ENCODE data around the gene PSMB11. TPM values are rescaled to one million over a fixed set of nuclear protein-coding genes. Genes with fewer than 3 reads are reported as not detected.

Gene PSMB11
- total RNA-seq, 1 donor, result not detected

GRCh38 chr14:23060536-23061260 lies 18.7 kb downstream of the PSMB11 start:
- Histone ChIP-seq H3K4me3 (ENCODE audit: insufficient read depth, low read length) (no peak overlapping the region), H3K36me3 (ENCODE audit: insufficient read depth, low read length) (peaks cover 63% of the 10 kb centered on the region), H4K20me1 (ENCODE audit: insufficient read depth, low read length) (peaks cover 28% of the 10 kb centered on the region), H3K27ac (ENCODE audit: low read depth, low read length) (no peak overlapping the region), H3K79me2 (ENCODE audit: insufficient read depth, low read length) (peaks cover 26% of the 10 kb centered on the region), H3K4me1 (ENCODE audit: insufficient read depth, low read length) (peaks cover 29% of the 10 kb centered on the region), H3K27me3 (ENCODE audit: insufficient read depth, low read length) (no peaks in the 10 kb centered on the region), H3K4me2 (ENCODE audit: insufficient read depth, low read length) (no peak overlapping the region), H2AFZ (ENCODE audit: low read length) (no peak overlapping the region), H3K9me3 (ENCODE audit: low read depth, low read length) (no peaks in the 10 kb centered on the region)
- no peak for TF ChIP-seq CTCF (IDR thresholded peaks at IDR 0.05; ENCODE audit: extremely low read depth, low read depth, low read length)
- peak; percentile 46 for DNase-seq (ENCODE audit: insufficient read length, low spot score, missing footprints)

DNA sequence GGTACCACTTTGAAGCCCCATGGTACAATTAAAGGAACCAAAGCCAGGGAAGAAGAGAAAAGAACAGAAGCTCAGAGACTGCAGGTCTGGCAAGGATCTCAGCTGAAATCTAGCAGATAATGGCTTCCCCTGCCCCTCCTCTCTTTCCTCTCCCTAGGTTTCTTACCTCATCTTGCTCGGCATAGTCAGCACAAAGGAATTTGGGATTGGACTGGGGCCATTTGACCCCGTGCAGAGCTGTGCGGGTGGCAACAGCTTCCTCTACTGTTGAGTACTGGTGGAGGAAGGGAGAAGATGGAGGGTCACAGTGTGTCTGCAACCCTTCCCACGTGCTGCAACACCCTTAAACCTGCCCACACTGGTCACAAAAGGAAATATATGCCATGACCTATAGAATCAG lies 20.0 kb downstream of the PSMB11 start:
- H3K79me2 ChIP-seq (ENCODE audit: insufficient read depth, low read length), result peaks cover 39% of the 10 kb centered on the region
- DNase-seq (ENCODE audit: insufficient read length, low spot score, missing footprints), result peak; percentile 99

DNA sequence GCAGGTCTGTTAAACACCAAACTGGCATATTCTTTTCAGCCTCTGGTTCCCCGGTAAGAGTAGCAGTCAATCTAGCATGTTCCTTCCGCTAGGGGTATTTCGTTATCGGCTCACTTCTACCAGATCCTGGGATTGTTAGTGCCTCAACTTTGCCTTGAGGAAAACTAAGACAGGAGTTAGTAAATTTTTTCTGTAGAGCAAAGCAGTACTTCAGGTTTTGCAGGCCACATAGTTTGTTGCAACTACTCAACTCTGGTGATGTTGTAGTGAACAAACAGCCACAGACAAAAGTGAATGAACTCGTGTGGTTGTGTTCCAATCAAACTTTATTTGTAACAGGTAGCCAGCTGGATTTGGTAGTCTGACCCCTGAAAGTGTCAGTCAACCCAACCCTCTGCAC lies 21.6 kb downstream of the PSMB11 start:
- Histone ChIP-seq H3K4me3 (ENCODE audit: insufficient read depth, low read length) (no peak overlapping the region), H3K27ac (ENCODE audit: low read depth, low read length) (no peak overlapping the region), H3K9me3 (ENCODE audit: low read depth, low read length) (no peaks in the 10 kb centered on the region), H3K4me2 (ENCODE audit: insufficient read depth, low read length) (no peak overlapping the region), H3K4me1 (ENCODE audit: insufficient read depth, low read length) (peaks cover 14% of the 10 kb centered on the region), H3K27me3 (ENCODE audit: insufficient read depth, low read length) (no peaks in the 10 kb centered on the region), H3K79me2 (ENCODE audit: insufficient read depth, low read length) (peaks cover 54% of the 10 kb centered on the region), H3K36me3 (ENCODE audit: insufficient read depth, low read length) (peaks cover 90% of the 10 kb centered on the region), H4K20me1 (ENCODE audit: insufficient read depth, low read length) (peaks cover 45% of the 10 kb centered on the region), H2AFZ (ENCODE audit: low read length) (no peak overlapping the region)
- no peak for TF ChIP-seq CTCF (IDR thresholded peaks at IDR 0.05; ENCODE audit: extremely low read depth, low read depth, low read length)
- no peak for DNase-seq (ENCODE audit: insufficient read length, low spot score, missing footprints)

More for the DNA sequence above, 20.0 kb downstream of the PSMB11 start:
- Histone ChIP-seq H3K27me3 (ENCODE audit: insufficient read depth, low read length) (no peaks in the 10 kb centered on the region), H3K27ac (ENCODE audit: low read depth, low read length) (peak overlapping the region; percentile 52), H4K20me1 (ENCODE audit: insufficient read depth, low read length) (peaks cover 37% of the 10 kb centered on the region), H3K9me3 (ENCODE audit: low read depth, low read length) (no peaks in the 10 kb centered on the region), H3K4me1 (ENCODE audit: insufficient read depth, low read length) (peaks cover 21% of the 10 kb centered on the region), H3K36me3 (ENCODE audit: insufficient read depth, low read length) (peaks cover 77% of the 10 kb centered on the region), H2AFZ (ENCODE audit: low read length) (no peak overlapping the region), H3K4me3 (ENCODE audit: insufficient read depth, low read length) (no peak overlapping the region), H3K4me2 (ENCODE audit: insufficient read depth, low read length) (peak overlapping the region; percentile 3)
- TF ChIP-seq CTCF (IDR thresholded peaks at IDR 0.05; ENCODE audit: extremely low read depth, low read depth, low read length), result no peak

GRCh38 chr14:23066368-23066767 lies 24.4 kb downstream of the PSMB11 start:
- H3K27ac ChIP-seq (ENCODE audit: low read depth, low read length), result peak overlapping the region; percentile 7
- peaks cover 72% of the 10 kb centered on the region for H3K36me3 ChIP-seq (ENCODE audit: insufficient read depth, low read length)

More at GRCh38 chr14:23066368-23066767, 24.4 kb downstream of the PSMB11 start:
- Histone ChIP-seq H3K79me2 (ENCODE audit: insufficient read depth, low read length) (peaks cover 74% of the 10 kb centered on the region), H3K4me1 (ENCODE audit: insufficient read depth, low read length) (peaks cover 34% of the 10 kb centered on the region), H3K9me3 (ENCODE audit: low read depth, low read length) (no peaks in the 10 kb centered on the region), H3K27me3 (ENCODE audit: insufficient read depth, low read length) (no peaks in the 10 kb centered on the region), H2AFZ (ENCODE audit: low read length) (no peak overlapping the region), H4K20me1 (ENCODE audit: insufficient read depth, low read length) (peaks cover 45% of the 10 kb centered on the region), H3K4me3 (ENCODE audit: insufficient read depth, low read length) (no peak overlapping the region), H3K4me2 (ENCODE audit: insufficient read depth, low read length) (no peak overlapping the region)
- no peak for TF ChIP-seq CTCF (IDR thresholded peaks at IDR 0.05; ENCODE audit: extremely low read depth, low read depth, low read length)
- DNase-seq (ENCODE audit: insufficient read length, low spot score, missing footprints), result peak; percentile 39
